Activated CD4-positive, alpha-beta T cell treated with anti-CD3 and anti-CD28 coated beads for 36 hours (primary cell): ENCODE data around the gene F8A3. TPM values are rescaled to one million over a fixed set of nuclear protein-coding genes. Genes with fewer than 3 reads are reported as not detected.

Experiments
- ATAC-seq: fragments of 200-7000 bp; cut with Tn5 transposase; one replicate; pipeline ENCODE4 v1.10.0; 2021; ENCODE audit warnings: mild to moderate bottlenecking, moderate library complexity
- CTCF ChIA-PET: fragments of 350-600 bp; sonication (Branson Sonifier 250); formaldehyde crosslinking; loops from one replicate; lab custom pipeline; 2021; ENCODE audit warnings: antibody characterized with exemption; lab: Charles Lee
- POLR2A ChIA-PET: fragments of 350-600 bp; sonication (Branson Sonifier 250); formaldehyde crosslinking; loops from one replicate; lab custom pipeline; 2021; ENCODE audit warnings: antibody characterized with exemption, inconsistent platforms; lab: Charles Lee
- DNase-seq: peaks from one replicate; pipeline ENCODE4 v3.0.0-alpha.2; 2020
- H3K27ac Mint-ChIP-seq: one replicate; pipeline ENCODE4 v1.8.0; 2021; ENCODE audit warnings: mixed read lengths
- H3K27me3 Mint-ChIP-seq: one replicate; pipeline ENCODE4 v1.8.0; 2021; ENCODE audit warnings: mixed read lengths
- H3K36me3 Mint-ChIP-seq: one replicate; pipeline ENCODE4 v1.8.0; 2021; ENCODE audit warnings: low read depth, mixed read lengths
- H3K4me1 Mint-ChIP-seq: one replicate; pipeline ENCODE4 v1.8.0; 2021; ENCODE audit warnings: mixed read lengths
- H3K4me3 Mint-ChIP-seq: one replicate; pipeline ENCODE4 v1.8.0; 2021; ENCODE audit warnings: mild to moderate bottlenecking, moderate library complexity, mixed read lengths
- H3K9me3 Mint-ChIP-seq: one replicate; pipeline ENCODE4 v1.8.0; 2021; ENCODE audit warnings: low read depth, mixed read lengths
- intact Hi-C, 2 experiments: fragments of 100-400 bp; cut with DNase I in 1 of 2; cut with micrococcal nuclease in 1 of 2; formaldehyde crosslinking; loops; one replicate each; pipeline versions ENCODE4 v1.14.2 to v1.15.1; 2022 to 2024; cut with DNase I, micrococcal nuclease
- microRNA-seq: library from miRNA; unstranded; fragments of <30 nt; microRNA quantifications from one replicate; pipeline ENCODE4 v1.2.0, GENCODE V29; 2021; ENCODE audit warnings: borderline replicate concordance
- total RNA-seq, 2 experiments: library from RNA; stranded (reverse); gene quantifications; one replicate each; pipeline ENCODE4 v1.2.3, GENCODE V29; 2021

F8A3 gene
- total RNA-seq, 2 experiments from 2014 or later = 29.2 to 32.6 TPM

DNA sequence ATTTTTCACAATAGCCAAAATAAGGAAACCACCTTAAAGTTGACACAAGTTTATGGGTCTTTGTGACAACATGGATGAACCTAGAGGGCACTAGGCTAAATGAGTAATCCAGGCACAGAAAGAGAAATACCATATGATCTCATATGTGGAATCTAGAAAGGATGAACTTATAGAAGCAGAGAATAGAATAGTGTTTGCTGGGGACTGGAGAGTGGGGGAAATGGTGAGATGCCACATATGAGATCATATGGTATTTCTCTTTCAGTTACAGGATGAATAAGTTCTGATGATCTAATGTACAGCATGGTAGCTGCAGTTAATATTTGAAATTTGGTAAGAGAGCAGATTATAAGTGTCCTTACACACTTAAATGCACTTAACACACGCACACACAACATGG lies 40.7 kb downstream of the F8A3 start:
- CTCF ChIA-PET = no interaction called here
- H3K36me3 Mint-ChIP-seq = no peaks in the 10 kb centered on the region
- intact Hi-C loops = no loop called here
- POLR2A ChIA-PET = no interaction called here
- DNase-seq (no peak), ATAC-seq (peak; percentile 74)
- no peaks in the 10 kb centered on the region for H3K9me3 Mint-ChIP-seq
- H3K4me1 Mint-ChIP-seq = no peaks in the 10 kb centered on the region
- no peak overlapping the region for H3K4me3 Mint-ChIP-seq
- H3K27ac Mint-ChIP-seq = no peak overlapping the region
- no peaks in the 10 kb centered on the region for H3K27me3 Mint-ChIP-seq

Small RNA genes lying within 50 kb of the gene (microRNA-seq; reads per million reads assigned to microRNA genes)
- gene MIR1184-3 = not detected

Other genes starting within 250 kb of the F8A3 start
- gene VBP1, start 242.2 kb downstream of the F8A3 start, total RNA-seq = 10 to 100 TPM; 72.3 to 86.4 TPM
- gene RAB39B, start 194.1 kb downstream of the F8A3 start, total RNA-seq = 10 to 100 TPM; 16.4 to 17.2 TPM
- under 1 TPM; 0.43 to 0.88 TPM for gene CLIC2, start 124.0 kb downstream of the F8A3 start, total RNA-seq
- gene F8A2, start 76.5 kb downstream of the F8A3 start, total RNA-seq = not detected
- gene SPRY3, start 154.0 kb upstream of the F8A3 start, total RNA-seq = under 1 TPM; 0.16 to 0.27 TPM
- 10 to 100 TPM; 13.3 to 16.5 TPM for gene TMLHE, start 154.3 kb upstream of the F8A3 start, total RNA-seq